Right lobe of liver (tissue), 4 donors: ENCODE results near the gene CCL5.

Experiments used
- CTCF ChIP-seq, 4 donors: fragments of 200-600 bp in 3 of 4; fragments of 450-650 bp in 1 of 4; IDR thresholded peaks; one replicate each; pipeline versions ENCODE4 v1.5.1 to v1.8.0; 2016 to 2022; ENCODE audit warnings: antibody characterized with exemption in 4 of 4, mild to moderate bottlenecking in 2 of 4
- POLR2A ChIP-seq: fragments of 450-650 bp; IDR thresholded peaks from one replicate; pipeline ENCODE4 v1.6.1; 2017; ENCODE audit warnings: antibody characterized with exemption, mild to moderate bottlenecking
- donor health status: DM: no; HTN: no; CAD: no.
- donor health status: DM: no; HTN: no; CAD: no.
- donor health status: DM: no; HTN: yes; CAD: no.

GRCh38 chr17:35868737-35869136 lies 11.4 kb downstream of the CCL5 start, which contains the start of gene HEATR9:
- TF ChIP-seq POLR2A (no peak), CTCF (IDR thresholded peaks at IDR 0.05) (no peak)
